Measurements from ENCODE around the gene TUBB6. TPM values are rescaled to one million over a fixed set of nuclear protein-coding genes. Genes with fewer than 3 reads are reported as not detected.

TUBB6 gene
- total RNA-seq, 1 experiment from 2014 or later: 240 TPM

DNA sequence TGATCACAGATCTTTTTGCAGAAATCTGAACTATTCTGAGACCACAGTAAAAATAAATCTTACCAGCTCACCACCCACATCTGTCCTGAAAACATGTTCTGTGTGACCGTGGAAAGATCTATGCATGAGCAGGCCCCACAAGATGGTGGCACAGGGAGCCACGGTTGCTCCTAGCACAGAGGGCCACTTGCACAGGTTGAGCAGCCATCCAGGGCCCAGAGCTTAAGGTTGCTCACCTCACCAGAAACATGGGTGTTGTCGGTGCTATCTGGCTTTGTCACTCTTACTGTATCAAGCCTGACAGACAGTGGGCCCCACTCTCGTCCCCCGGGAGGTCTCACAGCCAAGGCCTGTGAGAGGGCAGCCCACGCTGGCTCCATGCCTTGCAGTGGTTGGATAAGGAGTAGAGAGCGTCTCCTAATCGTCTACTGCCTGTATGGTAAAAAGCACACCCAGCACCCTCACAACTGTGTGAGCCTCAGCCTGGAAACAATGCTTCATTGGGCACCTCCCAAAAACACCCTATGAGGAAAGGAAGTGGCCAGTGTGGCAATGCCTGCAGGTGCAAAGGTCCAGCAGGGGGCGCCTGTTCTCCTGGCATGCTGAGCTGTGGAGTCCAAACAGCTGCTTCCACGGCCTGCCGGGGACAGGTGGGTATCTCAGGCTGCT is 19.6 kb downstream of the TUBB6 start (continued):
- TF ChIP-seq, protein P1, sequence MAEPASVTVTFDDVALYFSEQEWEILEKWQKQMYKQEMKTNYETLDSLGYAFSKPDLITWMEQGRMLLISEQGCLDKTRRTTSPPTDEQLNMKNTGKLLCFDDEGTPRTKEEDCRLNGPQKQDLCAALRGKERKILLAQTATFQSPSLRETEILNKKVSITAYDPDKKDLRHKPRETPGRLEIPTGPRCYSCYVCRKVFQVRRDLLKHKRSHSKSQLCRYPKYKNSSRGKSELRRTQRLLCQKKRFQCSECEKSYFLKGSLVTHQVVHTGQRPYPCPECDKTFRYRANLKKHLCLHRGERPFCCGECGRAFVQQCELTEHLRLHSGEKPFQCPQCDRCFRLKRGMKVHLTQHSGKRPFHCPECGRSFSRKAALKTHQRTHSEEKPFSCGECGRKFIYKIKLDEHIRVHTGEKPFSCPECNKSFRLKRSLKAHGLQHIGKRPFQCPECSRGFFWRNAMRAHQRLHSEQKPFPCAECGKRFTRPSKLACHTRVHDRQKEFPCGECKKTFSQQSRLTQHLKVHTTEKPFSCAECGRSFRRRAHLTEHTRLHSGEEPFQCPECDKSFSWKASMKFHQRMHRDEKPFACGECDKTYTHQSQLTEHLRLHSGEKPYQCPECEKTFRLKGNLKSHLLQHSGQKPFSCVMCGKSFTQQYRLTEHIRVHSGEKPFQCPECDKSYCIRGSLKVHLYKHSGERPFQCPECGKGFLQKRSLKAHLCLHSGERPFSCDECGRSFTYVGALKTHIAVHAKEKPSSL (CRISPR knock-in tag; conservative IDR thresholded peaks at IDR 0.05): no peak
- TF ChIP-seq, protein P2, sequence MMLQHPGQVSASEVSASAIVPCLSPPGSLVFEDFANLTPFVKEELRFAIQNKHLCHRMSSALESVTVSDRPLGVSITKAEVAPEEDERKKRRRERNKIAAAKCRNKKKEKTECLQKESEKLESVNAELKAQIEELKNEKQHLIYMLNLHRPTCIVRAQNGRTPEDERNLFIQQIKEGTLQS (CRISPR knock-in tag; conservative IDR thresholded peaks at IDR 0.05): no peak
- no peak for TF ChIP-seq TEAD1 (CRISPR knock-in tag; IDR thresholded peaks at IDR 0.05)
- TF ChIP-seq, protein P3, sequence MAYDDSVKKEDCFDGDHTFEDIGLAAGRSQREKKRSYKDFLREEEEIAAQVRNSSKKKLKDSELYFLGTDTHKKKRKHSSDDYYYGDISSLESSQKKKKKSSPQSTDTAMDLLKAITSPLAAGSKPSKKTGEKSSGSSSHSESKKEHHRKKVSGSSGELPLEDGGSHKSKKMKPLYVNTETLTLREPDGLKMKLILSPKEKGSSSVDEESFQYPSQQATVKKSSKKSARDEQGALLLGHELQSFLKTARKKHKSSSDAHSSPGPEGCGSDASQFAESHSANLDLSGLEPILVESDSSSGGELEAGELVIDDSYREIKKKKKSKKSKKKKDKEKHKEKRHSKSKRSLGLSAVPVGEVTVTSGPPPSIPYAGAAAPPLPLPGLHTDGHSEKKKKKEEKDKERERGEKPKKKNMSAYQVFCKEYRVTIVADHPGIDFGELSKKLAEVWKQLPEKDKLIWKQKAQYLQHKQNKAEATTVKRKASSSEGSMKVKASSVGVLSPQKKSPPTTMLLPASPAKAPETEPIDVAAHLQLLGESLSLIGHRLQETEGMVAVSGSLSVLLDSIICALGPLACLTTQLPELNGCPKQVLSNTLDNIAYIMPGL (CRISPR knock-in tag; IDR thresholded peaks at IDR 0.05): no peak

DNA sequence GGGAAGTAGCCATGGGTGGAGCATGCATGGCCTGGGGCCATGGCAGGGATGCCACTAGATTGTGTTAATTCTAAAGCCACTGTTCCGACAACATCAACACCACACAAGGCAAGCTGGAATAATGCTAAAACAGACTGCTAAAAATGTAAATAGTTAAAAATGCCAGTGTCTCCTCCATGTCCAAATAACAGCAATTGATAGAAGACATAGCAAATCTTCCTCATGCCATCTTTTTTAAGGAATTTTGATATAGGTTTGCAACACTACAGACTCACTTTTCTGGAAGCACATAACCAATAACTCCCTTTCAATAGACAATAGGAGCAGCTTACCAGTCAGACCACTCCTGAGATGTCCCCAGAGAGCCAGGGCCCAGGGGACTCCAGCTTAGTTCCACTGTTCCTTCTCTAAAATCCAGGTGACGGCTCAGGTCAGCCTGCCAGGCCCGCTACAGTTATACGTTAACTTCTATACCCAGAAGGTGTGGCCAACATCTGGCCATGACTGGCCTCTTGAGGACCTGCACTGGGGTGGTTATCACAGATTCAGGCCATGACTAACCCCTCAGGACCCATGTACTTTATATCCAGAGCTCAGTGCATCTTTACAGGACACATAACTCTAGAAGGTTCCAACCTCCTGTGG is 20.3 kb downstream of the TUBB6 start:
- TF ChIP-seq, protein P4, sequence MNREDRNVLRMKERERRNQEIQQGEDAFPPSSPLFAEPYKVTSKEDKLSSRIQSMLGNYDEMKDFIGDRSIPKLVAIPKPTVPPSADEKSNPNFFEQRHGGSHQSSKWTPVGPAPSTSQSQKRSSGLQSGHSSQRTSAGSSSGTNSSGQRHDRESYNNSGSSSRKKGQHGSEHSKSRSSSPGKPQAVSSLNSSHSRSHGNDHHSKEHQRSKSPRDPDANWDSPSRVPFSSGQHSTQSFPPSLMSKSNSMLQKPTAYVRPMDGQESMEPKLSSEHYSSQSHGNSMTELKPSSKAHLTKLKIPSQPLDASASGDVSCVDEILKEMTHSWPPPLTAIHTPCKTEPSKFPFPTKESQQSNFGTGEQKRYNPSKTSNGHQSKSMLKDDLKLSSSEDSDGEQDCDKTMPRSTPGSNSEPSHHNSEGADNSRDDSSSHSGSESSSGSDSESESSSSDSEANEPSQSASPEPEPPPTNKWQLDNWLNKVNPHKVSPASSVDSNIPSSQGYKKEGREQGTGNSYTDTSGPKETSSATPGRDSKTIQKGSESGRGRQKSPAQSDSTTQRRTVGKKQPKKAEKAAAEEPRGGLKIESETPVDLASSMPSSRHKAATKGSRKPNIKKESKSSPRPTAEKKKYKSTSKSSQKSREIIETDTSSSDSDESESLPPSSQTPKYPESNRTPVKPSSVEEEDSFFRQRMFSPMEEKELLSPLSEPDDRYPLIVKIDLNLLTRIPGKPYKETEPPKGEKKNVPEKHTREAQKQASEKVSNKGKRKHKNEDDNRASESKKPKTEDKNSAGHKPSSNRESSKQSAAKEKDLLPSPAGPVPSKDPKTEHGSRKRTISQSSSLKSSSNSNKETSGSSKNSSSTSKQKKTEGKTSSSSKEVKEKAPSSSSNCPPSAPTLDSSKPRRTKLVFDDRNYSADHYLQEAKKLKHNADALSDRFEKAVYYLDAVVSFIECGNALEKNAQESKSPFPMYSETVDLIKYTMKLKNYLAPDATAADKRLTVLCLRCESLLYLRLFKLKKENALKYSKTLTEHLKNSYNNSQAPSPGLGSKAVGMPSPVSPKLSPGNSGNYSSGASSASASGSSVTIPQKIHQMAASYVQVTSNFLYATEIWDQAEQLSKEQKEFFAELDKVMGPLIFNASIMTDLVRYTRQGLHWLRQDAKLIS (CRISPR knock-in tag; IDR thresholded peaks at IDR 0.05; ENCODE audit: borderline replicate concordance): no peak
- 0 out of 2 replicates have a peak, but pooled peaks have one; percentile 23 for TF ChIP-seq ETV6 (CRISPR knock-in tag; IDR thresholded peaks at IDR 0.05)
- no peaks in the 10 kb centered on the region for H3K9me3 Mint-ChIP-seq

DNA sequence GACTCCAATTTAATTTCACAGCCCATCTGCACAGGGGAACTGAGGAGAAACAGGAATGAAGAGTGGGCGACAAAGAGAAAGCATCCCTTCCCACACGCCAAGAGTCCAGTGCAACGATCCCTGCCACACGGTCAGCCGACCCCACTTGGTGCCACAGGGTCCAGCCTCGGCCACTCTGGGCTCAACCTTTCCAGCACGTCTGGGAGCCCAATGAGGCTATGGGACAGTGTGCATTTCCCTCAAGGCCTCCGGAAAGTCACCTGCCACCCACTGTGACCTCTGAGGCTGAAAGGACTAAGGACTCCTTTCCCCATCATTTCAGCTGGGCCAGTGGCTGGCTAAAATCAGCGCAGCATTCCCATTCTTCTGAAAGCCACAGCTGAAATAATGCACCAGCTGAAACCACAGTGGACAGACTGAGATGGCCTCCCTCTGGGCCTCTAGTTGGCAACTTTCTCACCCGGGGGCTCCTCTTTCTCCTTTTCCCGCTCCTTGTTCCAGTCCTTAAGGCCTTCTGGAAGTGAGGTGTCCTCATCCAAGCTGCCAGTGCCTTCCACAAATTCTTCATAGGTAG is 21.2 kb downstream of the TUBB6 start:
- Mint-ChIP-seq H3K9me3 (no peaks in the 10 kb centered on the region), H3K36me3 (peaks cover 49% of the 10 kb centered on the region), H3K4me1 (peaks cover 25% of the 10 kb centered on the region)
- TF ChIP-seq NR1H2 (CRISPR knock-in tag; IDR thresholded peaks at IDR 0.05): no peak
- no peak for TF ChIP-seq CBFB (CRISPR knock-in tag; IDR thresholded peaks at IDR 0.05; ENCODE audit: low read depth)
- no peak for TF ChIP-seq NFYB (CRISPR knock-in tag; conservative IDR thresholded peaks at IDR 0.05; ENCODE audit: low read depth)
- TF ChIP-seq, protein P5, sequence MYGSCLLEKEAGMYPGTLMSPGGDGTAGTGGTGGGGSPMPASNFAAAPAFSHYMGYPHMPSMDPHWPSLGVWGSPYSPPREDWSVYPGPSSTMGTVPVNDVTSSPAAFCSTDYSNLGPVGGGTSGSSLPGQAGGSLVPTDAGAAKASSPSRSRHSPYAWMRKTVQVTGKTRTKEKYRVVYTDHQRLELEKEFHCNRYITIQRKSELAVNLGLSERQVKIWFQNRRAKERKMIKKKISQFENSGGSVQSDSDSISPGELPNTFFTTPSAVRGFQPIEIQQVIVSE (CRISPR knock-in tag; IDR thresholded peaks at IDR 0.05; ENCODE audit: borderline replicate concordance): no peak
- TF ChIP-seq ATF1 (CRISPR knock-in tag; IDR thresholded peaks at IDR 0.05): no peak
- TF ChIP-seq, protein P6, sequence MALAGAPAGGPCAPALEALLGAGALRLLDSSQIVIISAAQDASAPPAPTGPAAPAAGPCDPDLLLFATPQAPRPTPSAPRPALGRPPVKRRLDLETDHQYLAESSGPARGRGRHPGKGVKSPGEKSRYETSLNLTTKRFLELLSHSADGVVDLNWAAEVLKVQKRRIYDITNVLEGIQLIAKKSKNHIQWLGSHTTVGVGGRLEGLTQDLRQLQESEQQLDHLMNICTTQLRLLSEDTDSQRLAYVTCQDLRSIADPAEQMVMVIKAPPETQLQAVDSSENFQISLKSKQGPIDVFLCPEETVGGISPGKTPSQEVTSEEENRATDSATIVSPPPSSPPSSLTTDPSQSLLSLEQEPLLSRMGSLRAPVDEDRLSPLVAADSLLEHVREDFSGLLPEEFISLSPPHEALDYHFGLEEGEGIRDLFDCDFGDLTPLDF (CRISPR knock-in tag; IDR thresholded peaks at IDR 0.05): no peak
- TF ChIP-seq ETV6 (CRISPR knock-in tag; IDR thresholded peaks at IDR 0.05): no peak
- TF ChIP-seq, protein P7, sequence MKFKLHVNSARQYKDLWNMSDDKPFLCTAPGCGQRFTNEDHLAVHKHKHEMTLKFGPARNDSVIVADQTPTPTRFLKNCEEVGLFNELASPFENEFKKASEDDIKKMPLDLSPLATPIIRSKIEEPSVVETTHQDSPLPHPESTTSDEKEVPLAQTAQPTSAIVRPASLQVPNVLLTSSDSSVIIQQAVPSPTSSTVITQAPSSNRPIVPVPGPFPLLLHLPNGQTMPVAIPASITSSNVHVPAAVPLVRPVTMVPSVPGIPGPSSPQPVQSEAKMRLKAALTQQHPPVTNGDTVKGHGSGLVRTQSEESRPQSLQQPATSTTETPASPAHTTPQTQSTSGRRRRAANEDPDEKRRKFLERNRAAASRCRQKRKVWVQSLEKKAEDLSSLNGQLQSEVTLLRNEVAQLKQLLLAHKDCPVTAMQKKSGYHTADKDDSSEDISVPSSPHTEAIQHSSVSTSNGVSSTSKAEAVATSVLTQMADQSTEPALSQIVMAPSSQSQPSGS (CRISPR knock-in tag; IDR thresholded peaks at IDR 0.05; ENCODE audit: borderline replicate concordance, low read depth): no peak
- no peak for TF ChIP-seq SMAD4 (CRISPR knock-in tag; IDR thresholded peaks at IDR 0.05)
- TF ChIP-seq ZNF263 (CRISPR knock-in tag; IDR thresholded peaks at IDR 0.05; ENCODE audit: low read depth): no peak
- no peak for TF ChIP-seq ELF4 (CRISPR knock-in tag; IDR thresholded peaks at IDR 0.05; ENCODE audit: low read depth)
- no peak for TF ChIP-seq NFE2L1 (CRISPR knock-in tag; IDR thresholded peaks at IDR 0.05)
- no peak for TF ChIP-seq ZNF138 (CRISPR knock-in tag; conservative IDR thresholded peaks at IDR 0.05)

More for the DNA sequence above, 20.3 kb downstream of the TUBB6 start:
- ChIA-PET POLR2A (interaction anchor here (1.0 to 1.2 kb wide), 2 partner anchors 8 to 49 kb away, joined by 4 to 5 read pairs; partner anchors contain the start of gene AFG3L2), CTCF (interaction anchor here (0.6 to 2.7 kb wide), 46 partner anchors 9 to 555 kb away, joined by 3 to 41 read pairs (median 4); partner anchors contain the start of genes AFG3L2, CIDEA and PRELID3A)
- H3K4me1 Mint-ChIP-seq: peaks cover 16% of the 10 kb centered on the region
- ATAC-seq (no peak), DNase-seq (ENCODE audit: low spot score) (no peak)
- no peak overlapping the region for H3K4me3 Mint-ChIP-seq
- peaks cover 50% of the 10 kb centered on the region for H3K36me3 Mint-ChIP-seq
- H3K27me3 Mint-ChIP-seq (ENCODE audit: low read depth): no peaks in the 10 kb centered on the region
- peak overlapping the region; percentile 37 for H3K27ac Mint-ChIP-seq

More for the DNA sequence above, 21.2 kb downstream of the TUBB6 start:
- CTCF ChIA-PET: interaction anchor here (0.6 to 2.7 kb wide), 13 partner anchors 8 to 333 kb away, joined by 3 to 41 read pairs (median 17); partner anchors contain the start of gene AFG3L2
- POLR2A ChIA-PET: no interaction called here
- no peak overlapping the region for H3K4me3 Mint-ChIP-seq
- DNase-seq (ENCODE audit: low spot score) (no peak), ATAC-seq (no peak)
- peak overlapping the region; percentile 78; the same call in 1 of the 2 replicates for H3K27ac Mint-ChIP-seq
- H3K27me3 Mint-ChIP-seq (ENCODE audit: low read depth): no peaks in the 10 kb centered on the region

Measured in WTC11 (cell line).